COLO668 (cell line): Measurements from ENCODE around the gene NDE1.
"Not testable (repeated sequence)": the region's sequence is repeated elsewhere in the genome, so short reads cannot be mapped to it uniquely, and the experiment has no call there.

Experiments
- DNase-seq: peaks from one replicate; lab custom pipeline; 2025; ENCODE audit not compliant: unreplicated experiment; lab: John Stamatoyannopoulos, UW

Gene NDE1

GRCh38 chr16:15650698-15651171 is 690 bp downstream of the NDE1 start:
- peak; percentile 8 for DNase-seq

GRCh38 chr16:15652293-15653001 is 2.4 kb downstream of the NDE1 start:
- DNase-seq = no peak

GRCh38 chr16:15653227-15653626 is 3.2 kb downstream of the NDE1 start:
- peak; percentile 8 for DNase-seq

- DNase-seq = no peak
Measured at GRCh38 chr16:15654591-15654990, 4.5 kb downstream of the NDE1 start.

GRCh38 chr16:15655561-15655960 is 5.5 kb downstream of the NDE1 start:
- not testable (repeated sequence) for DNase-seq

- DNase-seq = no peak
Measured at GRCh38 chr16:15658149-15658548, 8.1 kb downstream of the NDE1 start.

GRCh38 chr16:15658556-15658955 is 8.5 kb downstream of the NDE1 start:
- no peak for DNase-seq

- DNase-seq = no peak
Measured at GRCh38 chr16:15660203-15660601, 10.2 kb downstream of the NDE1 start.

- DNase-seq = no peak
Measured at GRCh38 chr16:15665107-15665506, 15.1 kb downstream of the NDE1 start.

GRCh38 chr16:15667091-15667742 is 17.2 kb downstream of the NDE1 start:
- DNase-seq = no peak

GRCh38 chr16:15671530-15672117 is 21.6 kb downstream of the NDE1 start:
- no peak for DNase-seq

- DNase-seq = not testable (repeated sequence)
Measured at GRCh38 chr16:15672127-15672513, 22.1 kb downstream of the NDE1 start.

- DNase-seq = peak; percentile 85
Measured at GRCh38 chr16:15672514-15673167, 22.6 kb downstream of the NDE1 start.

GRCh38 chr16:15674571-15674970 is 24.5 kb downstream of the NDE1 start:
- no peak for DNase-seq

GRCh38 chr16:15676506-15676905 is 26.5 kb downstream of the NDE1 start:
- no peak for DNase-seq

GRCh38 chr16:15677447-15677846 is 27.4 kb downstream of the NDE1 start:
- DNase-seq = no peak

- DNase-seq = peak; percentile 7
Measured at GRCh38 chr16:15682105-15682570, 32.1 kb downstream of the NDE1 start.

GRCh38 chr16:15686287-15686686 is 36.2 kb downstream of the NDE1 start:
- no peak for DNase-seq

- DNase-seq = no peak
Measured at GRCh38 chr16:15689290-15689689, 39.2 kb downstream of the NDE1 start.

- no peak for DNase-seq
Measured at GRCh38 chr16:15690296-15690695, 40.3 kb downstream of the NDE1 start.

GRCh38 chr16:15691046-15691445 is 41.0 kb downstream of the NDE1 start:
- DNase-seq = no peak

- not testable (repeated sequence) for DNase-seq
Measured at GRCh38 chr16:15692508-15692907, 42.5 kb downstream of the NDE1 start.
